Esophagus (tissue), 2 donors: ENCODE data around the gene NELFCD. TPM values are rescaled to one million over a fixed set of nuclear protein-coding genes. Genes with fewer than 3 reads are reported as not detected.
"Not testable (repeated sequence)": the region's sequence is repeated elsewhere in the genome, so short reads cannot be mapped to it uniquely, and the experiment has no call there.

Source experiments
- H3K27ac ChIP-seq, 2 donors: one replicate each; pipeline ENCODE4 v1.5.1; 2013; ENCODE audit warnings: low read depth in 2 of 2, mild to moderate bottlenecking in 2 of 2, inconsistent platforms in 1 of 2, low read length in 1 of 2, moderate library complexity in 1 of 2
- H3K27me3 ChIP-seq, 2 donors: one replicate each; pipeline ENCODE4 v1.6.1; 2013; ENCODE audit warnings: low read length in 2 of 2, control low read depth in 1 of 2, mild to moderate bottlenecking in 1 of 2; ENCODE audit not compliant: insufficient read depth in 2 of 2, control insufficient read depth in 1 of 2
- H3K36me3 ChIP-seq, 2 donors: one replicate each; pipeline ENCODE4 v1.6.1; 2013; ENCODE audit warnings: low read length in 1 of 2; ENCODE audit not compliant: control insufficient read depth in 2 of 2, insufficient read depth in 2 of 2
- H3K4me1 ChIP-seq, 2 donors: one replicate each; pipeline ENCODE4 v1.6.1; 2013; ENCODE audit warnings: low read length in 1 of 2; ENCODE audit not compliant: control insufficient read depth in 2 of 2, insufficient read depth in 2 of 2
- H3K4me3 ChIP-seq, 2 donors: one replicate each; pipeline ENCODE4 v1.5.1; 2013; ENCODE audit warnings: low read length in 2 of 2, mild to moderate bottlenecking in 2 of 2, low read depth in 1 of 2, moderate library complexity in 1 of 2
- H3K9me3 ChIP-seq, 2 donors: one replicate each; pipeline ENCODE4 v1.6.1; 2013; ENCODE audit warnings: mild to moderate bottlenecking in 2 of 2, low read depth in 1 of 2, low read length in 1 of 2, moderate library complexity in 1 of 2; ENCODE audit not compliant: control insufficient read depth in 2 of 2, insufficient read depth in 1 of 2
- WGBS, 2 donors: extraction: QIAGEN DNeasy Blood & Tissue Kit; methylation state at CpG; one replicate each; pipeline ENCODE4 v1.1.7; 2013; 5-methylcytosine and 5-hydroxymethylcytosine counted together
- polyA plus RNA-seq, 2 donors: library from polyadenylated mRNA; stranded (reverse); fragments of 200-250 nt; gene quantifications; one replicate each; pipeline ENCODE4 v1.2.3, GENCODE V29; 2013
- donor health status: healthy with polysubstance abuse.
- donor health status: Bipolar disorder and iron deficiency.

NELFCD gene
- polyA plus RNA-seq, 2 donors = 36.6 to 38.2 TPM

GRCh38 chr20:59006167-59006863 lies 25.3 kb downstream of the NELFCD start:
- H3K4me3 ChIP-seq = peak overlapping the region; percentile 50 to 76
- H3K4me1 ChIP-seq = peaks cover 3 to 25% of the 10 kb centered on the region in 2 donors
- H3K27me3 ChIP-seq = no peaks in the 10 kb centered on the region
- H3K27ac ChIP-seq = peak overlapping the region; percentile 56 to 65
- WGBS, 2 donors = 18 to 27% methylated on average over 29 of the region's 29 CpGs
- peaks cover 0 to 6% of the 10 kb centered on the region in 2 donors for H3K36me3 ChIP-seq
- H3K9me3 ChIP-seq = no peaks in the 10 kb centered on the region

GRCh38 chr20:59006864-59007664 lies 26.0 kb downstream of the NELFCD start, which contains the start of gene CTSZ:
TSS of gene CTSZ (minus strand) at chr20:59007254. CDS start at chr20:59007128, 126 bp downstream.
- Histone ChIP-seq H3K4me1 (peaks cover 3 to 25% of the 10 kb centered on the region in 2 donors), H3K9me3 (no peaks in the 10 kb centered on the region), H3K27me3 (no peaks in the 10 kb centered on the region), H3K4me3 (peak within 1 kb of the TSS; percentile 50 to 76), H3K36me3 (peaks cover 0 to 2% of the 10 kb centered on the region in 2 donors), H3K27ac (peak within 1 kb of the TSS; percentile 56 to 65)
- WGBS, 2 donors = 4 to 6% methylated on average over 63 to 82 of the region's 82 CpGs

- peak overlapping the region in 1 of 2 donors; percentile 50 for H3K4me3 ChIP-seq
- H3K27me3 ChIP-seq = no peaks in the 10 kb centered on the region
- peaks cover 0 to 2% of the 10 kb centered on the region in 2 donors for H3K36me3 ChIP-seq
- H3K9me3 ChIP-seq = no peaks in the 10 kb centered on the region
- H3K4me1 ChIP-seq = peaks cover 3 to 25% of the 10 kb centered on the region in 2 donors
- 82 to 83% methylated on average over 24 of the region's 24 CpGs for WGBS, 2 donors
- peak overlapping the region; percentile 56 to 65 for H3K27ac ChIP-seq
Observed at GRCh38 chr20:59007665-59008511, 26.8 kb downstream of the NELFCD start.

- Histone ChIP-seq H3K4me1 (peaks cover 3 to 25% of the 10 kb centered on the region in 2 donors), H3K27ac (no peak overlapping the region), H3K9me3 (no peaks in the 10 kb centered on the region), H3K36me3 (peaks cover 0 to 2% of the 10 kb centered on the region in 2 donors), H3K27me3 (no peaks in the 10 kb centered on the region), H3K4me3 (no peak overlapping the region)
- WGBS, 2 donors = 87 to 89% methylated on average over 8 of the region's 8 CpGs
Observed at GRCh38 chr20:59008715-59009336, 27.8 kb downstream of the NELFCD start.

DNA sequence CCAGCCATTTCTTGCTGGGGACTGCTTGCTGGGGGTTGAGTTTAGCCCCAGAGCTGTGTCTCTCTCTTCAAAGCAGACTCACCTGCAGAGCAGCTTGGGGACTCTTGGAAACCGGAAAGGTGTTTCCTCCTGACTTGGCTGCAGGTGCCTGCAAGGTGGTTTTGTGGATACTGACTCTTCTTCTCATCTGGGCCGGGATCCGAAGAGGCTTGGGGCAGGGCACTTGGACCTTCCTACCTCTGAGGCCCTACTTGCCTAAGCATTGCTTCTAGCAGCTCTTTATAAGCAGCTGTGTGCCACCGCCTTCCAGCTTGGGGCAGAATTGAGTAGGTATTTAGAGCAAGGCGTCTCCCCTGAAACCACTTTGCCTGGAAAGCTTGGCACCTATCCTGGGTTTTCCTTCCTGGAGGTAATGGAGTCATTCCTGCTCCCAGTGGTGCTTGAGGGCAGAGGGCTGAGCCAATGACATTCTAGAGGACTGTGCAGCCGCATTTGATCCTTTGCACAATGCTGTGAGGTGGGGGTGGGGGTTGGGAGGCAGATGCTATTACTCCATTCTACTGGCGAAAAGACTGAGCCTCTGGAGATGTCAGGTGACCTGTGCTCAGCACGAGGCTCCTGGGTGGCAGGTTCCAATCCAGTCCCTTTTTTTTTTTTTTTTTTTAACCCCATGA lies 29.4 kb downstream of the NELFCD start:
- 46% methylated on average over 8 of the region's 8 CpGs for WGBS, 2 donors
- Histone ChIP-seq H3K27ac (peak overlapping the region; percentile 2 to 42), H3K9me3 (no peaks in the 10 kb centered on the region), H3K4me1 (peaks cover under 1 to 20% of the 10 kb centered on the region in 2 donors), H3K27me3 (no peaks in the 10 kb centered on the region), H3K4me3 (no peak overlapping the region), H3K36me3 (no peaks in the 10 kb centered on the region)

DNA sequence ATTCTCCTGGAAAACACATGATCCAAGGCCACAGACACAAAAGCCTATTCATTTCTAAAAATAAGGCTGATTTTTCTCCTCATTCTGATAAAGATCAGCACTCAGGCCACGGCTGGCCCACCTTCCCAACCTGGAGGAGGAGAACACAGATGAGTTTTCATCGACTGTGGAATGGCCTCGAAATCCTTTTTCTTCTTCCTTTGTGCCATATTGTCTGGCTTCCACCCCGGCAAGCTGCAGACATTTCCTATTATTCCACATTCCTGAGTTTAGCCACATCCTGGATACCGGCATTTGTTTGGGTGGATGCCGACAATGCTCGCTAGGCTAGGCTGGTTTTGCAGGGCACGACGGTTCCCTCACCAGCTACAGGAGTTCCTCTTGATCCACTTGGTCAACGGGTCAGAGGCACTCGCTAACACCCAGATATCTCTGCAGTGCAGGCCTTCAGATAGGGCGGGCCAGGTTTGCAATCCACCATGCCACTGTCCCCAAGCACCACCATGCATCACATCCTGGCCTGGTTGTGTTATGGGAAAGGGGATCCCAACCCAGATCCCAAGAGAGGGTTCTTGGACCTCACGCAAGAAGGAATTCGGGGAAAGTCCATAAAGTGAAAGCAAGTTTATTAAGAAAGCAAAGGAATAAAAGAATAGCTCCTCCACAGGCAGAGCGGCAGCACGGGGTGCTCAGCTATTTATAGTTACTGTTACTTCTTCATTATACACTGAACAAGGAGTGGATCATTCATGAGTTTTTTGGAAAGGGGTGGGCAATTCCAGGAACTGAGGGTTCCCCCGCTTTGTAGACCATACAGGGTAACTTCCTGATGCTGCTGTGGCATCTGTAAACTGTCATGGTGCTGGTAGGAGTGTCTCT lies 30.2 kb downstream of the NELFCD start:
- 52 to 60% methylated on average over 17 of the region's 17 CpGs for WGBS, 2 donors
- Histone ChIP-seq H3K27me3 (no peaks in the 10 kb centered on the region), H3K27ac (peak overlapping the region; percentile 3 to 42), H3K4me3 (no peak overlapping the region), H3K9me3 (no peaks in the 10 kb centered on the region), H3K36me3 (no peaks in the 10 kb centered on the region), H3K4me1 (peaks cover 0 to 13% of the 10 kb centered on the region in 2 donors)

DNA sequence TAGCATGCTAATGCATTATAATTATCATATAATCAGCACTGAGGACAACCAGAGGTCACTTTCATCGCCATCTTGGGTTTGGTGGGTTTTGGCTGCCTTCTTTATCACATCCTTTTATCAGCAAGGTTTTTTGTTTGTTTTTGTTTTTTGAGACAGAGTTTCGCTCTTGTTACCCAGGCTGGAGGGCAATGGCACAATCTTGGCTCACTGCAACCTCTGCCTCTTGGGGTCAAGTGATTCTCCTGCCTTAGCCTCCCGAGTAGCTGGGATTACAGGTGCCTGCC lies 30.8 kb downstream of the NELFCD start:
- WGBS, 2 donors = 89 to 91% methylated on average over 3 of the region's 3 CpGs
- not testable (repeated sequence) for H3K4me1 ChIP-seq, H3K4me3 ChIP-seq, H3K27ac ChIP-seq, H3K36me3 ChIP-seq, H3K9me3 ChIP-seq, H3K27me3 ChIP-seq
